Kidney (tissue), 14 donors: Measurements from ENCODE around the gene FAM240B. TPM values are rescaled to one million over a fixed set of nuclear protein-coding genes. Genes with fewer than 3 reads are reported as not detected.

Experiments
- DNase-seq, 5 donors: peaks; one replicate each; pipeline ENCODE4 v3.0.0-alpha.2; 2013 to 2020
- FAIRE-seq: peaks from 2 replicates; lab custom pipeline; 2012; peaks lifted over from hg19 to GRCh38; lab: Jason Lieb, UNC
- H3K27ac ChIP-seq, 2 donors: one replicate each; pipeline ENCODE4 v1.7.0; 2013; ENCODE audit warnings: low read depth in 2 of 2, low read length in 2 of 2, inconsistent platforms in 1 of 2
- H3K27me3 ChIP-seq: one replicate; pipeline ENCODE4 v1.7.1; 2013; ENCODE audit warnings: low read length, inconsistent platforms; ENCODE audit not compliant: control insufficient read depth, insufficient read depth
- H3K36me3 ChIP-seq, 3 donors: one replicate each; pipeline versions ENCODE4 v1.7.0 to v1.7.1; 2013; ENCODE audit warnings: low read length in 3 of 3, control low read depth in 1 of 3, inconsistent platforms in 1 of 3; ENCODE audit not compliant: insufficient read depth in 3 of 3, control insufficient read depth in 2 of 3
- H3K4me1 ChIP-seq, 3 donors: one replicate each; pipeline versions ENCODE4 v1.7.0 to v1.7.1; 2013; ENCODE audit warnings: low read length in 3 of 3, inconsistent platforms in 1 of 3, low read depth in 1 of 3; ENCODE audit not compliant: control insufficient read depth in 2 of 3, insufficient read depth in 2 of 3
- H3K4me3 ChIP-seq, 3 donors: one replicate each; pipeline versions ENCODE4 v1.7.0 to v1.8.1; 2013; ENCODE audit warnings: low read length in 3 of 3, control low read depth in 1 of 3, inconsistent platforms in 1 of 3
- H3K9ac ChIP-seq, 3 donors: one replicate each; pipeline versions ENCODE4 v1.7.0 to v1.7.1; 2013; ENCODE audit warnings: low read length in 3 of 3, control low read depth in 1 of 3, inconsistent platforms in 1 of 3
- H3K9me3 ChIP-seq, 3 donors: one replicate each; pipeline versions ENCODE4 v1.7.0 to v1.7.1; 2013; ENCODE audit warnings: low read length in 3 of 3, control low read depth in 1 of 3, inconsistent platforms in 1 of 3; ENCODE audit not compliant: control insufficient read depth in 2 of 3, insufficient read depth in 1 of 3
- CTCF ChIP-seq: IDR thresholded peaks from 3 replicates; pipeline ENCODE4 v1.5.1; 2012; ENCODE audit warnings: mild to moderate bottlenecking, moderate library complexity, borderline replicate concordance; ENCODE audit not compliant: insufficient read depth; ENCODE audit errors: extremely low read depth
- intact Hi-C: fragments of 100-400 bp; cut with DNase I; formaldehyde crosslinking; loops from one replicate; pipeline ENCODE4 v1.11.1; 2022
- polyA plus RNA-seq: library from polyadenylated mRNA; stranded (reverse); fragments of 350-450 nt; fragmentation: Illumina TruSeq; extraction: RNeasy Lipid Tissue Mini Kit (QIAGEN cat#74804); gene quantifications from one replicate; pipeline ENCODE4 v1.2.3, GENCODE V29; 2014; ENCODE audit warnings: low read depth, low replicate concordance; ENCODE audit not compliant: insufficient read depth
- total RNA-seq: library from RNA; stranded (reverse); fragmentation: NEBNext Ultra II Directional; extraction: Animal tissue kit (Norgen Biotek cat#: 25700); gene quantifications from one replicate; pipeline ENCODE4 v1.2.1, GENCODE V29; 2021
- donor health status: control.
- donor health status: control.
- donor health status: control.
- donor health status: control.
- donor health status: control.
- donor health status: DM: yes; HTN: yes; CAD: no.
- donor health status: Normal renal cell carcinoma (clear cell type).

The FAM240B gene
- total and polyA plus RNA-seq, 2 donors from 2014 or later = not detected

- Histone ChIP-seq H3K27me3 (no peaks in the 10 kb centered on the region), H3K36me3 (no peaks in the 10 kb centered on the region), H3K4me1 (no peaks in the 10 kb centered on the region), H3K9me3 (no peaks in the 10 kb centered on the region), H3K4me3 (no peak overlapping the region), H3K27ac (no peak overlapping the region), H3K9ac (no peak overlapping the region)
- intact Hi-C loops = no loop called here
- no peak for TF ChIP-seq CTCF
- no peak for FAIRE-seq
- no peak for DNase-seq
Observed at GRCh38 chr9:38705917-38706316, 14.0 kb downstream of the FAM240B start.

- Histone ChIP-seq H3K4me1 (no peaks in the 10 kb centered on the region), H3K36me3 (no peaks in the 10 kb centered on the region), H3K4me3 (no peak overlapping the region), H3K27me3 (no peaks in the 10 kb centered on the region), H3K27ac (no peak overlapping the region), H3K9me3 (no peaks in the 10 kb centered on the region), H3K9ac (no peak overlapping the region)
- intact Hi-C loops = no loop called here
- no peak for DNase-seq
- no peak for FAIRE-seq
- no peak for TF ChIP-seq CTCF
Observed at GRCh38 chr9:38700695-38701094, 19.2 kb downstream of the FAM240B start.

GRCh38 chr9:38699337-38699736 is 20.6 kb downstream of the FAM240B start:
- intact Hi-C loops = no loop called here
- Histone ChIP-seq H3K4me3 (no peak overlapping the region), H3K27ac (no peak overlapping the region), H3K36me3 (no peaks in the 10 kb centered on the region), H3K4me1 (no peaks in the 10 kb centered on the region), H3K27me3 (no peaks in the 10 kb centered on the region), H3K9me3 (no peaks in the 10 kb centered on the region), H3K9ac (no peak overlapping the region)
- DNase-seq (no peak), FAIRE-seq (no peak)
- no peak for TF ChIP-seq CTCF

GRCh38 chr9:38697776-38698300 is 22.1 kb downstream of the FAM240B start:
- intact Hi-C loops = no loop called here
- FAIRE-seq = no peak

More at GRCh38 chr9:38697776-38698300, 22.1 kb downstream of the FAM240B start:
- no peak for DNase-seq
- H3K4me1 ChIP-seq = no peaks in the 10 kb centered on the region
- H3K4me3 ChIP-seq = no peak overlapping the region
- H3K9ac ChIP-seq = no peak overlapping the region
- TF ChIP-seq CTCF = no peak
- no peaks in the 10 kb centered on the region for H3K36me3 ChIP-seq
- no peaks in the 10 kb centered on the region for H3K27me3 ChIP-seq
- no peaks in the 10 kb centered on the region for H3K9me3 ChIP-seq
- H3K27ac ChIP-seq = no peak overlapping the region
